Trophoblast cell (in vitro differentiated cells and primary cell): ENCODE results near the gene USP32.

Source experiments
- DNase-seq, 2 donors: peaks; one replicate each; pipeline ENCODE4 v3.0.0-alpha.2; 2016
- H2AFZ ChIP-seq: 2 replicates; pipeline ENCODE4 v1.6.1; 2013; ENCODE audit warnings: low read length, moderate library complexity, mild to moderate bottlenecking; ENCODE audit not compliant: insufficient read depth, poor library complexity
- H2AK5ac ChIP-seq: 2 replicates; pipeline ENCODE4 v1.6.1; 2013; ENCODE audit warnings: mild to moderate bottlenecking, low read length
- H2BK120ac ChIP-seq: 2 replicates; pipeline ENCODE4 v1.6.1; 2013; ENCODE audit warnings: low read length, mild to moderate bottlenecking, moderate library complexity; ENCODE audit not compliant: insufficient read depth, poor library complexity
- H2BK12ac ChIP-seq: 2 replicates; pipeline ENCODE4 v1.6.1; 2013; ENCODE audit warnings: mild to moderate bottlenecking, low read length, moderate library complexity
- H2BK5ac ChIP-seq: 2 replicates; pipeline ENCODE4 v1.6.1; 2013; ENCODE audit warnings: low read length, low read depth, moderate library complexity, mild to moderate bottlenecking; ENCODE audit not compliant: poor library complexity
- H3K14ac ChIP-seq: 2 replicates; pipeline ENCODE4 v1.6.1; 2013; ENCODE audit warnings: mild to moderate bottlenecking, low read length
- H3K18ac ChIP-seq: 2 replicates; pipeline ENCODE4 v1.6.1; 2013; ENCODE audit warnings: mild to moderate bottlenecking, low read length
- H3K23ac ChIP-seq: 2 replicates; pipeline ENCODE4 v1.6.1; 2013; ENCODE audit warnings: low read length
- H3K27ac ChIP-seq: 2 replicates; pipeline ENCODE4 v1.5.1; 2013; ENCODE audit warnings: low read depth, mild to moderate bottlenecking, inconsistent platforms, low read length, moderate library complexity
- H3K27me3 ChIP-seq: 2 replicates; pipeline ENCODE4 v1.6.1; 2013; ENCODE audit warnings: inconsistent platforms, mild to moderate bottlenecking, low read length, moderate library complexity; ENCODE audit not compliant: insufficient read depth
- H3K36me3 ChIP-seq, 2 experiments: 1 replicate in 1 of 2; 2 replicates in 1 of 2; pipeline ENCODE4 v1.6.1; 2013; ENCODE audit warnings: low read length in 2 of 2, mild to moderate bottlenecking in 2 of 2, moderate library complexity in 1 of 2; ENCODE audit not compliant: insufficient read depth in 2 of 2, control insufficient read depth in 1 of 2
- H3K4ac ChIP-seq: 2 replicates; pipeline ENCODE4 v1.6.1; 2013; ENCODE audit warnings: low read depth, mild to moderate bottlenecking, low read length, moderate library complexity
- H3K4me1 ChIP-seq, 2 experiments: 1 replicate in 1 of 2; 2 replicates in 1 of 2; pipeline ENCODE4 v1.6.1; 2013; ENCODE audit warnings: low read length in 2 of 2, mild to moderate bottlenecking in 2 of 2, moderate library complexity in 1 of 2; ENCODE audit not compliant: insufficient read depth in 2 of 2, control insufficient read depth in 1 of 2
- H3K4me2 ChIP-seq: 2 replicates; pipeline ENCODE4 v1.6.1; 2013; ENCODE audit warnings: inconsistent platforms, mild to moderate bottlenecking, low read length, moderate library complexity
- H3K4me3 ChIP-seq: 2 replicates; pipeline ENCODE4 v1.5.1; 2013; ENCODE audit warnings: mild to moderate bottlenecking, low read depth, low read length, inconsistent platforms
- H3K79me1 ChIP-seq: one replicate; pipeline ENCODE4 v1.6.1; 2013; ENCODE audit warnings: low read length
- H3K79me2 ChIP-seq: 2 replicates; pipeline ENCODE4 v1.6.1; 2013; ENCODE audit warnings: low read length, mild to moderate bottlenecking; ENCODE audit not compliant: control insufficient read depth, insufficient read depth, poor library complexity
- H3K9ac ChIP-seq: 2 replicates; pipeline ENCODE4 v1.6.1; 2013; ENCODE audit warnings: mild to moderate bottlenecking, low read length
- H3K9me3 ChIP-seq: 2 replicates; pipeline ENCODE4 v1.6.1; 2013; ENCODE audit warnings: low read depth, mild to moderate bottlenecking, control low read depth, inconsistent platforms, low read length; ENCODE audit not compliant: insufficient read depth
- H4K12ac ChIP-seq: 2 replicates; pipeline ENCODE4 v1.6.1; 2013; ENCODE audit warnings: low read depth, mild to moderate bottlenecking, low read length, moderate library complexity
- H4K8ac ChIP-seq: 2 replicates; pipeline ENCODE4 v1.6.1; 2013; ENCODE audit warnings: low read depth, mild to moderate bottlenecking, low read length, moderate library complexity
- H4K91ac ChIP-seq: one replicate; pipeline ENCODE4 v1.6.1; 2013; ENCODE audit warnings: low read depth, mild to moderate bottlenecking, low read length, moderate library complexity
- WGBS: extraction: QIAGEN DNeasy Blood & Tissue Kit; methylation state at CpG from one replicate; pipeline ENCODE4 v1.1.7; 2013; ENCODE audit warnings: missing lambda C conversion rate; ENCODE audit not compliant: insufficient read length, insufficient coverage; ENCODE audit errors: extremely low coverage; 5-methylcytosine and 5-hydroxymethylcytosine counted together

The USP32 gene

DNA sequence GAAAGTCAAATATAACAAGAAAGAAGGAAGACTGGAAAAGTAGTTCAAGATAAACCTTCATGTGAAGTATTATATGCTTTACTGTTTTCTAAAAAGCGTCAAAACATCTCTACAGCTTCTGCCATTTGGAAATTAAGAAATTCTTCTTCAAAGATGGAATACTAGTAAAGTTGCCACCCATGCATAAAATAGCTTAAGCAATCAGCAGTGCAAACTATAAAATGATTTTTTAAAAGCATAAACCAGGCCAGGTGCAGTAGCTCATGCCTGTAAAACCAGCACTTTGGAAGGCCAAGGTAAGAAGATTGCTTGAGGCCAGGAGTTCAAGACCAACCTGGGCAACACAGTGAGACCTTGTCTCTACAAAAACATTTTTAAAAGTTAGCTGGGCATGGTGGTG lies 68.2 kb downstream of the USP32 start:
- no peak overlapping the region for H3K27ac ChIP-seq
- H3K4me2 ChIP-seq = no peak overlapping the region
- no peak overlapping the region for H3K4ac ChIP-seq
- H4K91ac ChIP-seq = no peak overlapping the region
- H2BK5ac ChIP-seq = no peak overlapping the region
- no peak overlapping the region for H3K18ac ChIP-seq
- H3K4me3 ChIP-seq = no peak overlapping the region
- H2BK120ac ChIP-seq = no peak overlapping the region
- no peak overlapping the region for H2BK12ac ChIP-seq
- H4K12ac ChIP-seq = no peak overlapping the region
- no peak overlapping the region for H3K14ac ChIP-seq
- no peak overlapping the region for H4K8ac ChIP-seq
- DNase-seq = no peak
- H2AK5ac ChIP-seq = no peak overlapping the region
- H3K79me2 ChIP-seq = no peaks in the 10 kb centered on the region
- peaks cover 2% of the 10 kb centered on the region for H3K9me3 ChIP-seq
- H3K36me3 ChIP-seq = peaks cover 0 to 2% of the 10 kb centered on the region in 2 experiments
- no peak overlapping the region for H3K9ac ChIP-seq
- H3K27me3 ChIP-seq = no peaks in the 10 kb centered on the region
- no peak overlapping the region for H2AFZ ChIP-seq
- H3K4me1 ChIP-seq = peaks cover 3 to 4% of the 10 kb centered on the region in 2 experiments
- no peak overlapping the region for H3K23ac ChIP-seq
- H3K79me1 ChIP-seq = no peaks in the 10 kb centered on the region
- no CpG with 5 or more reads among the region's 1 CpG for WGBS

DNA sequence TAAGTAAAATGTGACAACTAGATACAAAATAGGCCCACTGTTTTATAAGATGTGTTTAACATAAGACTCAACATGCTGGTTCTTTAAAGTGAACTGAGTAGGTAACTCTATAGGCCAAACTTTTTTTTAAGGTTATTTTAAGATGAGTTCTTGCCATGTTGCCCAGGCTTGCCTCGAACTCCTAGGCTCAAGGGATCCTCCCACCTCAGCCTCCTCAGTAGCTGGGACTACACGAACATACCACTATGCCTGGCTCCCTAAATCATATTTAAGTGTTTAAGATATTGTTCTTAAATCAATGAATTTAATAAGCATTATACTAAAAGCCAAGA lies 69.9 kb downstream of the USP32 start:
- H3K27me3 ChIP-seq = no peaks in the 10 kb centered on the region
- no peak overlapping the region for H3K27ac ChIP-seq
- no CpG with 5 or more reads among the region's 2 CpGs for WGBS
- no peak overlapping the region for H2BK12ac ChIP-seq
- H3K18ac ChIP-seq = no peak overlapping the region
- no peak overlapping the region for H2BK5ac ChIP-seq
- H2BK120ac ChIP-seq = no peak overlapping the region
- H2AFZ ChIP-seq = no peak overlapping the region
- H3K9me3 ChIP-seq = no peaks in the 10 kb centered on the region
- H4K8ac ChIP-seq = no peak overlapping the region
- no peaks in the 10 kb centered on the region for H3K4me1 ChIP-seq
- no peak overlapping the region for H4K12ac ChIP-seq
- H3K4me3 ChIP-seq = no peak overlapping the region
- H3K9ac ChIP-seq = no peak overlapping the region
- no peaks in the 10 kb centered on the region for H3K79me1 ChIP-seq
- no peak overlapping the region for H3K4ac ChIP-seq
- no peak overlapping the region for H3K14ac ChIP-seq
- no peak overlapping the region for H2AK5ac ChIP-seq
- H3K4me2 ChIP-seq = no peak overlapping the region
- H3K23ac ChIP-seq = no peak overlapping the region
- no peak overlapping the region for H4K91ac ChIP-seq
- no peaks in the 10 kb centered on the region for H3K36me3 ChIP-seq
- no peak for DNase-seq
- no peaks in the 10 kb centered on the region for H3K79me2 ChIP-seq

DNA sequence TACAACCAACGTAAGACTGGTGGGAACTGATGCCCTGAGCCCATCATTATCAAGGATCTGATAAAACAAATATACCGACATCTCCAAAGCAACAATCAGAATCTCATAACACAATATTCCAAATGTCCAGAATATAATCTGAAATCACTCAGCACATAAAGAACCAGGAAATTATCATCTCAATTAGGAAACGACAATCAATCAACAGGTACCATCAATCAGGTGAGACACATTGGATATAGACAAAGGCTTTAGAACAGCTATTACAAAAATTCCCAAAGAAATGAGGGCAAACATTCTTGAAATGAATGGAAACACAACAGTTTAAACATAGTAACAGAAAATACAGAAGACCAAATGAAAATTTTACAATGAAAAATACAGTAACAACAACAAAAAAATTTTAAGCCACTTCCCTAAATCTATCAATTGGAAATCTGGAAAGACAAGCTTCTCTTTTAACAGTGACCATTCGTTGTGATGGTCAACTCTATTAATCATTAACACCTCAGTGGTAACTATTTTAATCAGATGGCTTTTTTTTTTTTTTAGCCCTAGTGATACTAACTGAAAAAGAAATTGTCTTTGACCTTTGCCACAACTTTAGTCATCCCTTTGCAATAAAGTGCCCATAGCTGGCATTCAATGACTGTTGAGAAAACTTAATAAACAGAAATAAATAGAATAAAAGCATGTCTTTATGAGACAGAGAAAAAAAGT lies 70.4 kb downstream of the USP32 start:
- no peak overlapping the region for H2BK120ac ChIP-seq
- H3K79me1 ChIP-seq = no peaks in the 10 kb centered on the region
- peak in 1 of 2 donors; percentile 9 for DNase-seq
- H4K12ac ChIP-seq = no peak overlapping the region
- no peak overlapping the region for H2BK5ac ChIP-seq
- no peak overlapping the region for H3K4me2 ChIP-seq
- no CpG with 5 or more reads among the region's 4 CpGs for WGBS
- H3K27me3 ChIP-seq = no peaks in the 10 kb centered on the region
- H4K8ac ChIP-seq = no peak overlapping the region
- H3K18ac ChIP-seq = no peak overlapping the region
- H2BK12ac ChIP-seq = no peak overlapping the region
- no peak overlapping the region for H2AFZ ChIP-seq
- no peak overlapping the region for H4K91ac ChIP-seq
- H3K14ac ChIP-seq = no peak overlapping the region
- H3K36me3 ChIP-seq = no peaks in the 10 kb centered on the region
- no peak overlapping the region for H3K9ac ChIP-seq
- no peak overlapping the region for H3K23ac ChIP-seq
- H2AK5ac ChIP-seq = no peak overlapping the region
- no peak overlapping the region for H3K27ac ChIP-seq
- H3K9me3 ChIP-seq = no peaks in the 10 kb centered on the region
- no peaks in the 10 kb centered on the region for H3K4me1 ChIP-seq
- no peak overlapping the region for H3K4ac ChIP-seq
- H3K4me3 ChIP-seq = no peak overlapping the region
- no peaks in the 10 kb centered on the region for H3K79me2 ChIP-seq

DNA sequence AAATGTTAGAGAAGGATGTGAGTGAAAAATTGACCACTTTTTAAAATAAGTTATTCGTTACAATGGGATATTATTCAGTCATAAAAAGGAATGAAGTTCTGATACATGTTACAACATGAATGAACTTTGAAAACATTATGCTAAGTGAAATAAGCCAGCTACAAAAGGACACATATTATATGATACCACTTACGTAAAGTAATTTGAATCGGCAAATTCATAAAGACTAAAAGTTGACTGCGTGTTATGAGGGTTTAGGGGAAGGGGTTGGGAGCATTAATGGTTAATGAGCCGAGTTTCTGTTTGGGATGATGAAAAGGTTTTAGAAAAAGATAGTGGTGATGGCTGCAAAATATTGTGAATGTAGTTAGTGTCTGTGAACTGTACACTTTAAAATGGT lies 73.1 kb downstream of the USP32 start:
- H3K9ac ChIP-seq = no peak overlapping the region
- WGBS = 100% methylated on average over 2 of the region's 5 CpGs
- DNase-seq = no peak

More for the DNA sequence above, 73.1 kb downstream of the USP32 start:
- Histone ChIP-seq H3K4me3 (no peak overlapping the region), H3K14ac (no peak overlapping the region), H3K27me3 (no peaks in the 10 kb centered on the region), H3K4me2 (no peak overlapping the region), H2BK120ac (no peak overlapping the region), H3K79me2 (no peaks in the 10 kb centered on the region), H4K91ac (no peak overlapping the region), H3K36me3 (no peaks in the 10 kb centered on the region), H3K4me1 (no peaks in the 10 kb centered on the region), H2BK5ac (no peak overlapping the region), H3K79me1 (no peaks in the 10 kb centered on the region), H3K4ac (no peak overlapping the region), H3K9me3 (no peaks in the 10 kb centered on the region), H2BK12ac (no peak overlapping the region), H4K12ac (no peak overlapping the region), H2AK5ac (no peak overlapping the region), H3K23ac (no peak overlapping the region), H3K18ac (no peak overlapping the region), H4K8ac (no peak overlapping the region), H2AFZ (no peak overlapping the region), H3K27ac (no peak overlapping the region)
